ENCODE measurements around the gene LRRC8D. TPM values are rescaled to one million over a fixed set of nuclear protein-coding genes. Genes with fewer than 3 reads are reported as not detected.

LRRC8D gene
- total RNA-seq, 8 experiments from 2014 or later = 13.2 to 69.1 (median 51.0) TPM

Other genes starting within 250 kb of the LRRC8D start
- 1 to 10 TPM; 1.7 to 8.0 (median 2.5) TPM for gene LRRC8C, start 187.9 kb upstream of the LRRC8D start, total RNA-seq
- gene ZNF326, start 174.1 kb downstream of the LRRC8D start, total RNA-seq = 10 to 100 TPM; 18.6 to 45.4 (median 32.4) TPM